Astrocyte (in vitro differentiated cells and primary cell): ENCODE measurements around the gene CERS6. TPM values are rescaled to one million over a fixed set of nuclear protein-coding genes. Genes with fewer than 3 reads are reported as not detected.

Source experiments
- DNase-seq: peaks from one replicate; pipeline ENCODE4 v3.0.0-alpha.2; 2010; ENCODE audit warnings: low read depth
- FAIRE-seq: peaks from 2 replicates; lab custom pipeline; 2011; peaks lifted over from hg19 to GRCh38; lab: Jason Lieb, UNC
- H2AFZ ChIP-seq: 2 replicates; pipeline ENCODE4 v1.6.0; 2012; ENCODE audit warnings: low read depth, low read length, inconsistent platforms
- H3K27ac ChIP-seq: 2 replicates; pipeline ENCODE4 v1.5.1; 2011; ENCODE audit warnings: low read depth, low read length, inconsistent platforms
- H3K27me3 ChIP-seq: 2 replicates; pipeline ENCODE4 v1.6.0; 2011; ENCODE audit warnings: low read length, inconsistent platforms; ENCODE audit not compliant: insufficient read depth
- H3K36me3 ChIP-seq: 2 replicates; pipeline ENCODE4 v1.5.1; 2011; ENCODE audit warnings: low read length, inconsistent platforms; ENCODE audit not compliant: insufficient read depth
- H3K4me1 ChIP-seq: 2 replicates; pipeline ENCODE4 v1.5.1; 2011; ENCODE audit warnings: low read length, inconsistent platforms; ENCODE audit not compliant: insufficient read depth
- H3K4me2 ChIP-seq: 2 replicates; pipeline ENCODE4 v1.6.0; 2012; ENCODE audit warnings: low read length, inconsistent platforms
- H3K4me3 ChIP-seq: 2 replicates; pipeline ENCODE4 v1.5.1; 2011; ENCODE audit warnings: low read depth, mild to moderate bottlenecking, low read length, inconsistent platforms; ENCODE audit not compliant: insufficient read depth
- H3K79me2 ChIP-seq: 2 replicates; pipeline ENCODE4 v1.6.0; 2012; ENCODE audit warnings: mild to moderate bottlenecking, low read length, inconsistent platforms; ENCODE audit not compliant: insufficient read depth
- H3K9ac ChIP-seq: 2 replicates; pipeline ENCODE4 v1.6.0; 2012; ENCODE audit warnings: mild to moderate bottlenecking, low read length, inconsistent platforms
- H3K9me3 ChIP-seq: 2 replicates; pipeline ENCODE4 v1.5.1; 2012; ENCODE audit warnings: low read depth, mild to moderate bottlenecking, low read length, inconsistent platforms; ENCODE audit not compliant: insufficient read depth
- H4K20me1 ChIP-seq: 2 replicates; pipeline ENCODE4 v1.6.0; 2012; ENCODE audit warnings: low read length, inconsistent platforms; ENCODE audit not compliant: insufficient read depth
- H3K27ac Mint-ChIP-seq: one replicate; pipeline ENCODE4 v1.8.0; 2021; ENCODE audit warnings: mild to moderate bottlenecking, mixed read lengths; ENCODE audit not compliant: unreplicated experiment
- H3K27me3 Mint-ChIP-seq: one replicate; pipeline ENCODE4 v1.8.0; 2021; ENCODE audit warnings: low read depth, mixed read lengths; ENCODE audit not compliant: unreplicated experiment
- H3K36me3 Mint-ChIP-seq: one replicate; pipeline ENCODE4 v1.8.0; 2021; ENCODE audit warnings: low read depth, mixed read lengths; ENCODE audit not compliant: unreplicated experiment
- H3K4me1 Mint-ChIP-seq: one replicate; pipeline ENCODE4 v1.8.0; 2021; ENCODE audit warnings: low read depth, mixed read lengths; ENCODE audit not compliant: unreplicated experiment
- H3K4me3 Mint-ChIP-seq: one replicate; pipeline ENCODE4 v1.8.0; 2021; ENCODE audit warnings: mild to moderate bottlenecking, moderate library complexity, mixed read lengths; ENCODE audit not compliant: unreplicated experiment
- H3K9me3 Mint-ChIP-seq: one replicate; pipeline ENCODE4 v1.8.0; 2021; ENCODE audit warnings: mild to moderate bottlenecking, mixed read lengths; ENCODE audit not compliant: unreplicated experiment
- CTCF ChIP-seq: IDR thresholded peaks from 2 replicates; pipeline ENCODE4 v1.5.1; 2011; ENCODE audit warnings: low read depth, mild to moderate bottlenecking, inconsistent platforms, low read length, moderate library complexity; ENCODE audit not compliant: insufficient read depth
- EZH2 ChIP-seq: IDR thresholded peaks from 2 replicates; pipeline ENCODE4 v1.6.1; 2012; ENCODE audit warnings: mild to moderate bottlenecking, low read length, inconsistent platforms; ENCODE audit not compliant: insufficient read depth
- total RNA-seq: library from RNA; stranded (reverse); gene quantifications from 2 replicates; pipeline ENCODE4 v1.2.1, GENCODE V29; 2021

The CERS6 gene
- total RNA-seq, 1 donor from 2014 or later = 23.4 TPM

DNA sequence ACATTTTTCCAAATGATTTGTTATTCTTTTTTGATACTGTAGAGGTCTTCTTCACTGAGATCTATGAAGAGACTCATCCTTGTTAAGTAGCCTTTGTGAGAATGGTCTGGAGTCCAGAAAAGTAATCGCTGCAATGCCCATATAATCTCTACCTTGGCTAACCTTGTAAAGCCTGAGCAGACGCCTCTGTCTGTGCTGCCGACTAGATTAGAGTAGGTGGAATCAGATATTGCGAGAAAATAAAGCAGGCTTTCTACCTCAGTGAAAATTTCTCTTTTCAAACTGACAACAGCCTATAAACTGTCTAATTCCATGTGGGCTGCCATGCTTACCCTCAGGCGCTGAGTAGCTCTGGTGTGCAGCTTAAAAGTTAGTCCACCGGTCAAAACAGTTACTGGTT is 17.5 kb upstream of the CERS6 start:
- DNase-seq (no peak), FAIRE-seq (no peak)
- Mint-ChIP-seq H3K4me1 (peaks cover 9% of the 10 kb centered on the region), H3K27me3 (no peaks in the 10 kb centered on the region), H3K36me3 (no peaks in the 10 kb centered on the region), H3K9me3 (peaks cover 2% of the 10 kb centered on the region), H3K27ac (no peak overlapping the region), H3K4me3 (no peak overlapping the region)
- H3K4me2 ChIP-seq = no peak overlapping the region
- no peak overlapping the region for H3K9ac ChIP-seq
- no peaks in the 10 kb centered on the region for H3K9me3 ChIP-seq
- no peak overlapping the region for H3K4me3 ChIP-seq
- H3K4me1 ChIP-seq = no peaks in the 10 kb centered on the region
- H3K27ac ChIP-seq = no peak overlapping the region
- no peaks in the 10 kb centered on the region for H3K79me2 ChIP-seq
- H3K27me3 ChIP-seq = peaks cover 4% of the 10 kb centered on the region
- H2AFZ ChIP-seq = no peak overlapping the region
- H3K36me3 ChIP-seq = no peaks in the 10 kb centered on the region
- H4K20me1 ChIP-seq = no peaks in the 10 kb centered on the region
- TF ChIP-seq EZH2 (no peak), CTCF (no peak)

GRCh38 chr2:168439536-168439935 is 16.5 kb upstream of the CERS6 start:
- Histone ChIP-seq H3K4me3 (no peak overlapping the region), H3K9me3 (no peaks in the 10 kb centered on the region), H4K20me1 (no peaks in the 10 kb centered on the region), H3K36me3 (no peaks in the 10 kb centered on the region), H3K4me2 (no peak overlapping the region), H3K27ac (no peak overlapping the region), H3K27me3 (peaks cover 4% of the 10 kb centered on the region), H2AFZ (no peak overlapping the region), H3K4me1 (no peaks in the 10 kb centered on the region), H3K9ac (no peak overlapping the region), H3K79me2 (no peaks in the 10 kb centered on the region)
- FAIRE-seq = no peak
- Mint-ChIP-seq H3K36me3 (no peaks in the 10 kb centered on the region), H3K4me3 (no peak overlapping the region), H3K9me3 (peaks cover 2% of the 10 kb centered on the region), H3K27ac (no peak overlapping the region), H3K27me3 (no peaks in the 10 kb centered on the region), H3K4me1 (peaks cover 9% of the 10 kb centered on the region)
- DNase-seq = peak; percentile 38
- TF ChIP-seq EZH2 (no peak), CTCF (no peak)

GRCh38 chr2:168441214-168441872 is 14.7 kb upstream of the CERS6 start:
- H3K27ac ChIP-seq = no peak overlapping the region
- DNase-seq = no peak
- no peaks in the 10 kb centered on the region for H3K79me2 ChIP-seq
- no peaks in the 10 kb centered on the region for H3K27me3 Mint-ChIP-seq
- no peak overlapping the region for H3K4me3 ChIP-seq
- H3K9me3 Mint-ChIP-seq = peaks cover 2% of the 10 kb centered on the region
- H3K4me1 Mint-ChIP-seq = peaks cover 9% of the 10 kb centered on the region
- H2AFZ ChIP-seq = no peak overlapping the region
- H3K4me2 ChIP-seq = no peak overlapping the region
- no peaks in the 10 kb centered on the region for H3K36me3 Mint-ChIP-seq
- no peak overlapping the region for H3K27ac Mint-ChIP-seq
- no peak for FAIRE-seq
- H3K9ac ChIP-seq = no peak overlapping the region
- TF ChIP-seq CTCF = no peak
- no peak for TF ChIP-seq EZH2
- peaks cover 4% of the 10 kb centered on the region for H3K27me3 ChIP-seq
- no peak overlapping the region for H3K4me3 Mint-ChIP-seq
- peaks cover 5% of the 10 kb centered on the region for H3K9me3 ChIP-seq
- no peaks in the 10 kb centered on the region for H4K20me1 ChIP-seq
- no peaks in the 10 kb centered on the region for H3K36me3 ChIP-seq
- no peaks in the 10 kb centered on the region for H3K4me1 ChIP-seq
